Lung microvascular endothelial cell (primary cell): ENCODE measurements around the gene ACAA1. TPM values are rescaled to one million over a fixed set of nuclear protein-coding genes. Genes with fewer than 3 reads are reported as not detected.
"Not testable (repeated sequence)": the region's sequence is repeated elsewhere in the genome, so short reads cannot be mapped to it uniquely, and the experiment has no call there.

Experiments
- DNase-seq, 2 donors: peaks; one replicate each; pipeline versions ENCODE4 v3.0.0 to v3.0.0-alpha.2; 2010; ENCODE audit warnings: low read depth in 2 of 2
- total RNA-seq: library from RNA; depleted of rRNA; stranded (reverse); fragments of >200 nt; gene quantifications from 2 replicates; pipeline ENCODE4 v1.2.1, GENCODE V29; 2014

Gene ACAA1
- total RNA-seq, 1 donor from 2014 or later, result 32.9 TPM

- DNase-seq, result peak; percentile 20 to 37
Measured at GRCh38 chr3:38136393-38136776, 542 bp downstream of the ACAA1 start.

GRCh38 chr3:38135621-38136277, 1.2 kb downstream of the ACAA1 start:
- DNase-seq, result not testable (repeated sequence)

- DNase-seq, result not testable (repeated sequence)
Measured at GRCh38 chr3:38134517-38135143, 2.3 kb downstream of the ACAA1 start.

GRCh38 chr3:38133557-38134405, 3.1 kb downstream of the ACAA1 start:
- no peak for DNase-seq

GRCh38 chr3:38133209-38133556, 3.7 kb downstream of the ACAA1 start:
- DNase-seq, result no peak

- DNase-seq, result peak; percentile 53 to 73
Measured at GRCh38 chr3:38131621-38132369, 5.1 kb downstream of the ACAA1 start.

- no peak for DNase-seq
Measured at GRCh38 chr3:38130631-38131065, 6.3 kb downstream of the ACAA1 start.

GRCh38 chr3:38129058-38129457, 7.9 kb downstream of the ACAA1 start:
- DNase-seq, result no peak

GRCh38 chr3:38128303-38128655, 8.6 kb downstream of the ACAA1 start:
- no peak for DNase-seq

GRCh38 chr3:38127611-38128302, 9.2 kb downstream of the ACAA1 start:
- no peak for DNase-seq

GRCh38 chr3:38126121-38126892, 10.6 kb downstream of the ACAA1 start:
- DNase-seq, result no peak

GRCh38 chr3:38125305-38126120, 11.4 kb downstream of the ACAA1 start:
- no peak for DNase-seq

GRCh38 chr3:38124324-38125122, 12.4 kb downstream of the ACAA1 start:
- no peak for DNase-seq

GRCh38 chr3:38122712-38123290, 14.1 kb downstream of the ACAA1 start:
- DNase-seq, result no peak

GRCh38 chr3:38121832-38122461, 15.0 kb downstream of the ACAA1 start:
- no peak for DNase-seq

GRCh38 chr3:38121451-38121831, 15.5 kb downstream of the ACAA1 start:
- DNase-seq, result no peak

- no peak for DNase-seq
Measured at GRCh38 chr3:38120693-38121450, 16.1 kb downstream of the ACAA1 start.
